Esophagus (tissue), 2 donors: ENCODE measurements around the gene RNF130. TPM values are rescaled to one million over a fixed set of nuclear protein-coding genes. Genes with fewer than 3 reads are reported as not detected.

Source experiments
- H3K27ac ChIP-seq, 2 donors: one replicate each; pipeline ENCODE4 v1.5.1; 2013; ENCODE audit warnings: low read depth in 2 of 2, mild to moderate bottlenecking in 2 of 2, inconsistent platforms in 1 of 2, low read length in 1 of 2, moderate library complexity in 1 of 2
- H3K27me3 ChIP-seq, 2 donors: one replicate each; pipeline ENCODE4 v1.6.1; 2013; ENCODE audit warnings: low read length in 2 of 2, control low read depth in 1 of 2, mild to moderate bottlenecking in 1 of 2; ENCODE audit not compliant: insufficient read depth in 2 of 2, control insufficient read depth in 1 of 2
- H3K36me3 ChIP-seq, 2 donors: one replicate each; pipeline ENCODE4 v1.6.1; 2013; ENCODE audit warnings: low read length in 1 of 2; ENCODE audit not compliant: control insufficient read depth in 2 of 2, insufficient read depth in 2 of 2
- H3K4me1 ChIP-seq, 2 donors: one replicate each; pipeline ENCODE4 v1.6.1; 2013; ENCODE audit warnings: low read length in 1 of 2; ENCODE audit not compliant: control insufficient read depth in 2 of 2, insufficient read depth in 2 of 2
- H3K4me3 ChIP-seq, 2 donors: one replicate each; pipeline ENCODE4 v1.5.1; 2013; ENCODE audit warnings: low read length in 2 of 2, mild to moderate bottlenecking in 2 of 2, low read depth in 1 of 2, moderate library complexity in 1 of 2
- H3K9me3 ChIP-seq, 2 donors: one replicate each; pipeline ENCODE4 v1.6.1; 2013; ENCODE audit warnings: mild to moderate bottlenecking in 2 of 2, low read depth in 1 of 2, low read length in 1 of 2, moderate library complexity in 1 of 2; ENCODE audit not compliant: control insufficient read depth in 2 of 2, insufficient read depth in 1 of 2
- WGBS, 2 donors: extraction: QIAGEN DNeasy Blood & Tissue Kit; methylation state at CpG; one replicate each; pipeline ENCODE4 v1.1.7; 2013; 5-methylcytosine and 5-hydroxymethylcytosine counted together
- polyA plus RNA-seq, 2 donors: library from polyadenylated mRNA; stranded (reverse); fragments of 200-250 nt; gene quantifications; one replicate each; pipeline ENCODE4 v1.2.3, GENCODE V29; 2013
- donor health status: healthy with polysubstance abuse.
- donor health status: Bipolar disorder and iron deficiency.

RNF130 gene
- polyA plus RNA-seq, 2 donors = 6.1 to 13.2 TPM

- H3K27ac ChIP-seq = no peak overlapping the region
- H3K27me3 ChIP-seq = peaks cover 0 to 2% of the 10 kb centered on the region in 2 donors
- H3K36me3 ChIP-seq = no peaks in the 10 kb centered on the region
- H3K4me3 ChIP-seq = no peak overlapping the region
- no peaks in the 10 kb centered on the region for H3K4me1 ChIP-seq
- H3K9me3 ChIP-seq = peaks cover 0 to 6% of the 10 kb centered on the region in 2 donors
- WGBS, 2 donors = 63 to 70% methylated on average over 6 of the region's 6 CpGs
Observed at GRCh38 chr5:180103487-180104167, 32.1 kb upstream of the RNF130 start.

GRCh38 chr5:180102636-180103035 is 31.1 kb upstream of the RNF130 start:
- Histone ChIP-seq H3K36me3 (no peaks in the 10 kb centered on the region), H3K27ac (no peak overlapping the region), H3K9me3 (peaks cover 0 to 5% of the 10 kb centered on the region in 2 donors), H3K4me1 (peaks cover 0 to 2% of the 10 kb centered on the region in 2 donors), H3K27me3 (peaks cover 0 to 2% of the 10 kb centered on the region in 2 donors), H3K4me3 (no peak overlapping the region)
- WGBS, 2 donors = 87 to 88% methylated on average over 9 of the region's 9 CpGs

GRCh38 chr5:180101451-180102105 is 30.0 kb upstream of the RNF130 start:
- Histone ChIP-seq H3K27me3 (peaks cover 0 to 2% of the 10 kb centered on the region in 2 donors), H3K9me3 (peaks cover 0 to 3% of the 10 kb centered on the region in 2 donors), H3K36me3 (no peaks in the 10 kb centered on the region), H3K4me3 (no peak overlapping the region), H3K27ac (no peak overlapping the region), H3K4me1 (peaks cover 0 to 2% of the 10 kb centered on the region in 2 donors)
- 82 to 90% methylated on average over 20 of the region's 20 CpGs for WGBS, 2 donors

GRCh38 chr5:180100621-180101450 is 29.3 kb upstream of the RNF130 start:
- Histone ChIP-seq H3K9me3 (peaks cover 0 to 3% of the 10 kb centered on the region in 2 donors), H3K36me3 (no peaks in the 10 kb centered on the region), H3K27ac (no peak overlapping the region), H3K4me1 (peaks cover 0 to 2% of the 10 kb centered on the region in 2 donors), H3K27me3 (peaks cover 0 to 2% of the 10 kb centered on the region in 2 donors), H3K4me3 (no peak overlapping the region)
- 79 to 83% methylated on average over 29 of the region's 29 CpGs for WGBS, 2 donors

GRCh38 chr5:180099733-180100611 is 28.4 kb upstream of the RNF130 start:
- H3K9me3 ChIP-seq = no peaks in the 10 kb centered on the region
- WGBS, 2 donors = 83 to 89% methylated on average over 18 of the region's 18 CpGs
- no peak overlapping the region for H3K27ac ChIP-seq
- no peak overlapping the region for H3K4me3 ChIP-seq
- peaks cover 0 to 2% of the 10 kb centered on the region in 2 donors for H3K27me3 ChIP-seq
- H3K36me3 ChIP-seq = no peaks in the 10 kb centered on the region
- peaks cover 0 to 2% of the 10 kb centered on the region in 2 donors for H3K4me1 ChIP-seq

- Histone ChIP-seq H3K4me1 (peaks cover 0 to 2% of the 10 kb centered on the region in 2 donors), H3K36me3 (no peaks in the 10 kb centered on the region), H3K27ac (no peak overlapping the region), H3K4me3 (no peak overlapping the region), H3K9me3 (no peaks in the 10 kb centered on the region), H3K27me3 (peaks cover 0 to 2% of the 10 kb centered on the region in 2 donors)
- 82 to 87% methylated on average over 18 of the region's 18 CpGs for WGBS, 2 donors
Observed at GRCh38 chr5:180098991-180099732, 27.6 kb upstream of the RNF130 start.

GRCh38 chr5:180098526-180098925 is 27.0 kb upstream of the RNF130 start:
- Histone ChIP-seq H3K27ac (no peak overlapping the region), H3K4me1 (peaks cover 0 to 2% of the 10 kb centered on the region in 2 donors), H3K9me3 (no peaks in the 10 kb centered on the region), H3K27me3 (peaks cover 0 to 2% of the 10 kb centered on the region in 2 donors), H3K4me3 (no peak overlapping the region), H3K36me3 (no peaks in the 10 kb centered on the region)
- whole genome bisulfite sequencing, 2 donors = 90 to 91% methylated on average over 8 of the region's 8 CpGs

GRCh38 chr5:180097926-180098325 is 26.4 kb upstream of the RNF130 start:
- H3K27me3 ChIP-seq = peaks cover 0 to 2% of the 10 kb centered on the region in 2 donors
- peaks cover 0 to 2% of the 10 kb centered on the region in 2 donors for H3K4me1 ChIP-seq
- no peak overlapping the region for H3K4me3 ChIP-seq
- no peaks in the 10 kb centered on the region for H3K36me3 ChIP-seq
- H3K27ac ChIP-seq = no peak overlapping the region
- WGBS, 2 donors = 76 to 79% methylated on average over 5 of the region's 5 CpGs
- no peaks in the 10 kb centered on the region for H3K9me3 ChIP-seq
